ENCODE results near the gene PTPRE.

The PTPRE gene

GRCh38 chr10:127888521-127889312, 18.2 kb upstream of the PTPRE start:
- no peak for TF ChIP-seq CSDC2 (CRISPR knock-in tag; IDR thresholded peaks at IDR 0.05)
- TF ChIP-seq ZNF8 (CRISPR knock-in tag; IDR thresholded peaks at IDR 0.05), result no peak
- no peak for TF ChIP-seq BACH2 (CRISPR knock-in tag; IDR thresholded peaks at IDR 0.05; ENCODE audit: borderline replicate concordance)
- TF ChIP-seq ZFP3 (CRISPR knock-in tag; IDR thresholded peaks at IDR 0.05), result no peak
- TF ChIP-seq SNAI2 (CRISPR knock-in tag; IDR thresholded peaks at IDR 0.05), result no peak
- ATAC-seq, result no peak

- peak; percentile 78 for ATAC-seq
- TF ChIP-seq ZNF70 (CRISPR knock-in tag; IDR thresholded peaks at IDR 0.05), result no peak
- TF ChIP-seq ESRRG (CRISPR knock-in tag; IDR thresholded peaks at IDR 0.05), result no peak
- no peak for TF ChIP-seq CSDC2 (CRISPR knock-in tag; IDR thresholded peaks at IDR 0.05)
- no peak for TF ChIP-seq OSR1 (CRISPR knock-in tag; IDR thresholded peaks at IDR 0.05)
- TF ChIP-seq ZFP30 (CRISPR knock-in tag; IDR thresholded peaks at IDR 0.05), result no peak
- no peak for TF ChIP-seq ZNF8 (CRISPR knock-in tag; IDR thresholded peaks at IDR 0.05)
Measured at GRCh38 chr10:127889605-127890195, 17.2 kb upstream of the PTPRE start.

- no peak; the same call in 2 of the 3 replicates for ATAC-seq
- TF ChIP-seq ZNF70 (CRISPR knock-in tag; IDR thresholded peaks at IDR 0.05) (no peak), ARNTL (CRISPR knock-in tag; IDR thresholded peaks at IDR 0.05; ENCODE audit: borderline replicate concordance, low read depth) (no peak), ZC3H10 (CRISPR knock-in tag; IDR thresholded peaks at IDR 0.05) (no peak), ZNF565 (CRISPR knock-in tag; conservative IDR thresholded peaks at IDR 0.05; ENCODE audit: low read depth) (no peak), CSDC2 (CRISPR knock-in tag; IDR thresholded peaks at IDR 0.05) (no peak), SNAI2 (CRISPR knock-in tag; IDR thresholded peaks at IDR 0.05) (no peak), ZFP3 (CRISPR knock-in tag; IDR thresholded peaks at IDR 0.05) (no peak), TOX (CRISPR knock-in tag; IDR thresholded peaks at IDR 0.05; ENCODE audit: borderline replicate concordance) (no peak), CSRNP3 (CRISPR knock-in tag; IDR thresholded peaks at IDR 0.05) (no peak)
Measured at GRCh38 chr10:127890216-127890615, 16.7 kb upstream of the PTPRE start.

- TF ChIP-seq BACH2 (CRISPR knock-in tag; IDR thresholded peaks at IDR 0.05; ENCODE audit: borderline replicate concordance) (no peak), ARNTL (CRISPR knock-in tag; IDR thresholded peaks at IDR 0.05; ENCODE audit: borderline replicate concordance, low read depth) (no peak), TCF4 (CRISPR knock-in tag; IDR thresholded peaks at IDR 0.05; ENCODE audit: borderline replicate concordance) (no peak), ZNF8 (CRISPR knock-in tag; IDR thresholded peaks at IDR 0.05) (no peak), ZC3H10 (CRISPR knock-in tag; IDR thresholded peaks at IDR 0.05) (no peak), SNAI2 (CRISPR knock-in tag; IDR thresholded peaks at IDR 0.05) (no peak), ESRRG (CRISPR knock-in tag; IDR thresholded peaks at IDR 0.05) (no peak), ZNF565 (CRISPR knock-in tag; conservative IDR thresholded peaks at IDR 0.05; ENCODE audit: low read depth) (no peak), ISL1 (CRISPR knock-in tag; IDR thresholded peaks at IDR 0.05) (no peak), RARB (CRISPR knock-in tag; IDR thresholded peaks at IDR 0.05) (no peak), TOX (CRISPR knock-in tag; IDR thresholded peaks at IDR 0.05; ENCODE audit: borderline replicate concordance) (no peak), GLIS3 (CRISPR knock-in tag; IDR thresholded peaks at IDR 0.05) (no peak), POU6F1 (CRISPR knock-in tag; IDR thresholded peaks at IDR 0.05; ENCODE audit: borderline replicate concordance, low read depth) (no peak), ZFP3 (CRISPR knock-in tag; IDR thresholded peaks at IDR 0.05) (no peak)
- ATAC-seq, result no peak
Measured at GRCh38 chr10:127890832-127891334, 16.0 kb upstream of the PTPRE start.

GRCh38 chr10:127892743-127893142, 14.2 kb upstream of the PTPRE start, which contains the start of gene CLRN3:
CLRN3 (minus strand) TSS chr10:127892941; CDS start chr10:127892784, 157 bp downstream.
- TF ChIP-seq TCF4 (CRISPR knock-in tag; IDR thresholded peaks at IDR 0.05; ENCODE audit: borderline replicate concordance), result no peak
- no peak for TF ChIP-seq ZNF70 (CRISPR knock-in tag; IDR thresholded peaks at IDR 0.05)
- no peak for TF ChIP-seq ESRRG (CRISPR knock-in tag; IDR thresholded peaks at IDR 0.05)
- no peak for TF ChIP-seq ZFP30 (CRISPR knock-in tag; IDR thresholded peaks at IDR 0.05)
- TF ChIP-seq CSRNP3 (CRISPR knock-in tag; IDR thresholded peaks at IDR 0.05), result no peak
- no peak for TF ChIP-seq PPARA (CRISPR knock-in tag; IDR thresholded peaks at IDR 0.05; ENCODE audit: borderline replicate concordance)
- no peak for TF ChIP-seq BACH2 (CRISPR knock-in tag; IDR thresholded peaks at IDR 0.05; ENCODE audit: borderline replicate concordance)
- no peak for ATAC-seq

Measured in SK-N-SH treated with all-trans-retinoic acid at 6 μM for 48 hours (cell line).